ENCODE data around the gene TTC3.

The TTC3 gene

DNA sequence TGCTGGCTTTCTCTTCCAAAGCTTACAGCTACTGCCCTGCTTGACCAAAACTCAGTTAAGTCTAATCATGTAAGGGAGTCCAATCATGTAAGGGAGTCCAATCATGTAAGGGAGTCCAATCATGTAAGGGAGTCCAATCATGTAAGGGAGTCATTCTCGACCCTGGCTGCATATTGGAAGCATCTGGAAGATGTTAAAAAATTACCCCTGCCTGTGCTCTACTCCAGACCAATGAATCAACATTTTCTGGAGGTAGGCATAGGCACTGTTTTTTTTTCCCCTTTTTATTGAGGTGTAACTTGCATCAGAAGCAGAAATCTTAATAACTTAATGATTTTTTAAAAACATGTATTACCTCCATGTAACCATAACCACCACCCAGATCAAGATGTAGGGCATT lies 9.6 kb upstream of the TTC3 start:
- Histone ChIP-seq H3K27me3 (ENCODE audit: insufficient read depth, low read length) (no peaks in the 10 kb centered on the region), H2BK12ac (ENCODE audit: low read length) (no peak overlapping the region), H3K4ac (ENCODE audit: low read depth, low read length) (no peak overlapping the region), H3K9me3 (ENCODE audit: insufficient read depth, low read depth, low read length) (no peaks in the 10 kb centered on the region), H2AFZ (ENCODE audit: insufficient read depth, low read length, poor library complexity) (no peak overlapping the region), H3K18ac (ENCODE audit: low read length) (no peak overlapping the region), H3K27ac (ENCODE audit: low read depth, low read length) (no peak overlapping the region), H3K36me3 (ENCODE audit: control insufficient read depth in 1 of 2, insufficient read depth in 2 of 2, low read length in 2 of 2) (no peaks in the 10 kb centered on the region), H4K12ac (ENCODE audit: low read depth, low read length) (no peak overlapping the region), H3K4me3 (ENCODE audit: low read depth, low read length) (no peak overlapping the region), H4K8ac (ENCODE audit: low read depth, low read length) (no peak overlapping the region), H3K9ac (ENCODE audit: low read length) (no peak overlapping the region), H2BK120ac (ENCODE audit: insufficient read depth, low read length, poor library complexity) (no peak overlapping the region), H2AK5ac (ENCODE audit: low read length) (no peak overlapping the region), H3K4me1 (ENCODE audit: control insufficient read depth in 1 of 2, insufficient read depth in 2 of 2, low read length in 2 of 2) (no peaks in the 10 kb centered on the region), H3K4me2 (ENCODE audit: low read length) (no peak overlapping the region), H3K79me1 (ENCODE audit: low read length) (no peaks in the 10 kb centered on the region), H3K79me2 (ENCODE audit: control insufficient read depth, insufficient read depth, low read length, poor library complexity) (no peaks in the 10 kb centered on the region), H3K23ac (ENCODE audit: low read length) (no peak overlapping the region), H2BK5ac (ENCODE audit: low read depth, low read length, poor library complexity) (no peak overlapping the region), H4K91ac (ENCODE audit: low read depth, low read length) (no peak overlapping the region), H3K14ac (ENCODE audit: low read length) (no peak overlapping the region)
- no peak for DNase-seq
- WGBS (ENCODE audit: extremely low coverage, insufficient coverage, insufficient read length) = no CpG with 5 or more reads among the region's 1 CpG

GRCh38 chr21:37064841-37065240 lies 8.2 kb upstream of the TTC3 start:
- no peak overlapping the region for H3K23ac ChIP-seq (ENCODE audit: low read length)
- no peak overlapping the region for H3K9ac ChIP-seq (ENCODE audit: low read length)
- no peaks in the 10 kb centered on the region for H3K36me3 ChIP-seq (ENCODE audit: control insufficient read depth in 1 of 2, insufficient read depth in 2 of 2, low read length in 2 of 2)

GRCh38 chr21:37065561-37066177 lies 7.4 kb upstream of the TTC3 start:
- no peak for DNase-seq
- no peak overlapping the region for H4K12ac ChIP-seq (ENCODE audit: low read depth, low read length)
- H2AK5ac ChIP-seq (ENCODE audit: low read length) = no peak overlapping the region
- H2BK120ac ChIP-seq (ENCODE audit: insufficient read depth, low read length, poor library complexity) = no peak overlapping the region
- no peak overlapping the region for H2AFZ ChIP-seq (ENCODE audit: insufficient read depth, low read length, poor library complexity)
- no peaks in the 10 kb centered on the region for H3K27me3 ChIP-seq (ENCODE audit: insufficient read depth, low read length)
- no peak overlapping the region for H3K4ac ChIP-seq (ENCODE audit: low read depth, low read length)
- H3K18ac ChIP-seq (ENCODE audit: low read length) = no peak overlapping the region
- no peak overlapping the region for H3K4me2 ChIP-seq (ENCODE audit: low read length)
- no peaks in the 10 kb centered on the region for H3K79me2 ChIP-seq (ENCODE audit: control insufficient read depth, insufficient read depth, low read length, poor library complexity)
- no peak overlapping the region for H3K27ac ChIP-seq (ENCODE audit: low read depth, low read length)
- H3K14ac ChIP-seq (ENCODE audit: low read length) = no peak overlapping the region
- H3K36me3 ChIP-seq (ENCODE audit: control insufficient read depth in 1 of 2, insufficient read depth in 2 of 2, low read length in 2 of 2) = no peaks in the 10 kb centered on the region
- H4K91ac ChIP-seq (ENCODE audit: low read depth, low read length) = no peak overlapping the region
- no peak overlapping the region for H3K23ac ChIP-seq (ENCODE audit: low read length)
- no peak overlapping the region for H3K4me3 ChIP-seq (ENCODE audit: low read depth, low read length)
- no peaks in the 10 kb centered on the region for H3K79me1 ChIP-seq (ENCODE audit: low read length)
- H3K9ac ChIP-seq (ENCODE audit: low read length) = no peak overlapping the region
- no peak overlapping the region for H2BK5ac ChIP-seq (ENCODE audit: low read depth, low read length, poor library complexity)
- no peaks in the 10 kb centered on the region for H3K4me1 ChIP-seq (ENCODE audit: control insufficient read depth in 1 of 2, insufficient read depth in 2 of 2, low read length in 2 of 2)
- H3K9me3 ChIP-seq (ENCODE audit: insufficient read depth, low read depth, low read length) = no peaks in the 10 kb centered on the region
- H4K8ac ChIP-seq (ENCODE audit: low read depth, low read length) = no peak overlapping the region
- no CpG with 5 or more reads among the region's 9 CpGs for WGBS (ENCODE audit: extremely low coverage, insufficient coverage, insufficient read length)
- no peak overlapping the region for H2BK12ac ChIP-seq (ENCODE audit: low read length)

More at GRCh38 chr21:37064841-37065240, 8.2 kb upstream of the TTC3 start:
- no peak overlapping the region for H4K8ac ChIP-seq (ENCODE audit: low read depth, low read length)
- no peak overlapping the region for H2AK5ac ChIP-seq (ENCODE audit: low read length)
- H3K27me3 ChIP-seq (ENCODE audit: insufficient read depth, low read length) = no peaks in the 10 kb centered on the region
- H3K9me3 ChIP-seq (ENCODE audit: insufficient read depth, low read depth, low read length) = no peaks in the 10 kb centered on the region
- H4K12ac ChIP-seq (ENCODE audit: low read depth, low read length) = no peak overlapping the region
- H3K79me1 ChIP-seq (ENCODE audit: low read length) = no peaks in the 10 kb centered on the region
- no peak overlapping the region for H3K4me3 ChIP-seq (ENCODE audit: low read depth, low read length)
- no peak for DNase-seq
- no peak overlapping the region for H3K14ac ChIP-seq (ENCODE audit: low read length)
- no peak overlapping the region for H3K18ac ChIP-seq (ENCODE audit: low read length)
- H3K4me1 ChIP-seq (ENCODE audit: control insufficient read depth in 1 of 2, insufficient read depth in 2 of 2, low read length in 2 of 2) = no peaks in the 10 kb centered on the region
- no peak overlapping the region for H3K4ac ChIP-seq (ENCODE audit: low read depth, low read length)
- no peak overlapping the region for H4K91ac ChIP-seq (ENCODE audit: low read depth, low read length)
- no peak overlapping the region for H2BK120ac ChIP-seq (ENCODE audit: insufficient read depth, low read length, poor library complexity)
- H2BK5ac ChIP-seq (ENCODE audit: low read depth, low read length, poor library complexity) = no peak overlapping the region
- no peak overlapping the region for H3K27ac ChIP-seq (ENCODE audit: low read depth, low read length)
- H2BK12ac ChIP-seq (ENCODE audit: low read length) = no peak overlapping the region
- H2AFZ ChIP-seq (ENCODE audit: insufficient read depth, low read length, poor library complexity) = no peak overlapping the region
- H3K4me2 ChIP-seq (ENCODE audit: low read length) = no peak overlapping the region
- no peaks in the 10 kb centered on the region for H3K79me2 ChIP-seq (ENCODE audit: control insufficient read depth, insufficient read depth, low read length, poor library complexity)

DNA sequence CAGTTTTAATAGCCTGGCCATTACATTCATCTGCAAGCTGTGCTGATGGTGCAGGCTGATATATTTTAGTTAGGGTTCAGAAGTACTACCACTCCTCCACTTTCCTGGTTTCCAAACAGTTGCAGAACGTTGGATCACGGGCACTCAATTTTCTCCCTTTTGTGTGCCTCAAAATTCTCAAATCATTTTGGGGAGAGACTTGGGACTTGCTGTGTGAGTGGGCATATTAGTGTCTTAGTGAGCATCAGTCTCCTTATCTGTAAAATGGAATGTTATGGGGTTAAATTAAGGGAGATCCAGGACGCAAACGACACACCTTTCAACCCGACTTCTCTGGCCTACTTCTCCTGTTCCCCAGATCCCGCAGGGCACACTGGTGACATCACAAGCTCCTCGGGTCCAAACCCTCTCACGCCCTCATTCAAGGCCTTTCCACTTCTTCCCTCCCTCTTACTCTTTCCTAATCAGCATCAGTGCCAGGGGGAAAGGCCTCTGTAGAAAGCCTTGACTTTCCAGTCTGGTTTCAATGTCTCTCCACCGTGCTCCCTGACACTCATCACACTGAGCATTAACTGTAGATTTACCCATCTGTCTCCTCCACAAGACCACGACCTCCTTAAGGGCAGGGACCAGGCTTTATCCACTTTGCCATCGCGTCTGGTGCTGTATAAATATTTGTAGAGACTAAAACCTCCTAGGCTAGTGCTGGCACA lies 1.3 kb upstream of the TTC3 start:
- peak overlapping the region; percentile 73 for H3K9ac ChIP-seq (ENCODE audit: low read length)
- peak overlapping the region; percentile 50 for H3K4me3 ChIP-seq (ENCODE audit: low read depth, low read length)
- H4K12ac ChIP-seq (ENCODE audit: low read depth, low read length) = peak overlapping the region; percentile 83
- peak overlapping the region; percentile 18 for H2BK5ac ChIP-seq (ENCODE audit: low read depth, low read length, poor library complexity)
- no peak overlapping the region for H3K23ac ChIP-seq (ENCODE audit: low read length)
- peak overlapping the region; percentile 80 for H3K4me2 ChIP-seq (ENCODE audit: low read length)
- peak overlapping the region; percentile 97 for H3K27ac ChIP-seq (ENCODE audit: low read depth, low read length)
- peak overlapping the region; percentile 61 for H3K18ac ChIP-seq (ENCODE audit: low read length)
- H3K27me3 ChIP-seq (ENCODE audit: insufficient read depth, low read length) = no peaks in the 10 kb centered on the region
- peaks cover 19% of the 10 kb centered on the region for H3K79me1 ChIP-seq (ENCODE audit: low read length)
- H2AK5ac ChIP-seq (ENCODE audit: low read length) = peak overlapping the region; percentile 52
- H2AFZ ChIP-seq (ENCODE audit: insufficient read depth, low read length, poor library complexity) = peak overlapping the region; percentile 43
- no peaks in the 10 kb centered on the region for H3K9me3 ChIP-seq (ENCODE audit: insufficient read depth, low read depth, low read length)
- H3K4ac ChIP-seq (ENCODE audit: low read depth, low read length) = peak overlapping the region; percentile 84
- no CpG with 5 or more reads among the region's 12 CpGs for WGBS (ENCODE audit: extremely low coverage, insufficient coverage, insufficient read length)
- no peaks in the 10 kb centered on the region for H3K36me3 ChIP-seq (ENCODE audit: control insufficient read depth in 1 of 2, insufficient read depth in 2 of 2, low read length in 2 of 2)
- H3K4me1 ChIP-seq (ENCODE audit: control insufficient read depth in 1 of 2, insufficient read depth in 2 of 2, low read length in 2 of 2) = peaks cover 4 to 7% of the 10 kb centered on the region in 2 experiments
- H4K8ac ChIP-seq (ENCODE audit: low read depth, low read length) = peak overlapping the region; percentile 95
- DNase-seq = peak; percentile 24 to 41
- H3K79me2 ChIP-seq (ENCODE audit: control insufficient read depth, insufficient read depth, low read length, poor library complexity) = peaks cover 22% of the 10 kb centered on the region
- H2BK120ac ChIP-seq (ENCODE audit: insufficient read depth, low read length, poor library complexity) = peak overlapping the region; percentile 30
- peak overlapping the region; percentile 98 for H4K91ac ChIP-seq (ENCODE audit: low read depth, low read length)
- peak overlapping the region; percentile 24 for H3K14ac ChIP-seq (ENCODE audit: low read length)
- peak overlapping the region; percentile 62 for H2BK12ac ChIP-seq (ENCODE audit: low read length)

Data from trophoblast cell (in vitro differentiated cells and primary cell).